HepG2 (cell line): ENCODE results near the gene CPT1B. TPM values are rescaled to one million over a fixed set of nuclear protein-coding genes. Genes with fewer than 3 reads are reported as not detected.

Source experiments
- ARNT ChIP-seq: fragments of 450-650 bp; IDR thresholded peaks from 2 replicates; pipeline ENCODE4 v1.6.1; 2017
- CC2D1A ChIP-seq: sonication (generic); formaldehyde crosslinking; IDR thresholded peaks from 2 replicates; pipeline ENCODE4 v1.8.1; 2023; ENCODE audit warnings: mild to moderate bottlenecking, missing genetic modification reagents
- FOSL1 ChIP-seq: sonication (generic); formaldehyde crosslinking; IDR thresholded peaks from 2 replicates; pipeline ENCODE4 v1.9.0; 2021; ENCODE audit warnings: missing genetic modification reagents, borderline replicate concordance
- FOSL2 ChIP-seq: sonication (generic); formaldehyde crosslinking; IDR thresholded peaks from 2 replicates; pipeline ENCODE4 v1.4.0; 2020; ENCODE audit warnings: missing genetic modification reagents
- JDP2 ChIP-seq: sonication (generic); formaldehyde crosslinking; IDR thresholded peaks from 2 replicates; pipeline ENCODE4 v1.8.1; 2022; ENCODE audit warnings: missing genetic modification reagents, borderline replicate concordance
- KDM3A ChIP-seq: IDR thresholded peaks from 2 replicates; pipeline ENCODE4 v1.6.1; 2018; ENCODE audit warnings: low read depth, missing compliant biosample characterization
- MZF1 ChIP-seq: sonication (generic); formaldehyde crosslinking; IDR thresholded peaks from 2 replicates; pipeline ENCODE4 v1.8.1; 2023; ENCODE audit warnings: mild to moderate bottlenecking, missing genetic modification reagents, borderline replicate concordance
- RCOR2 ChIP-seq: IDR thresholded peaks from 2 replicates; pipeline ENCODE4 v1.6.1; 2016; ENCODE audit warnings: missing biosample characterization, missing genetic modification reagents
- SMARCC2 ChIP-seq: fragments of 450-650 bp; IDR thresholded peaks from 2 replicates; pipeline ENCODE4 v1.6.1; 2017; ENCODE audit warnings: antibody characterized with exemption, mild to moderate bottlenecking
- ZNF24 ChIP-seq: fragments of 450-650 bp; IDR thresholded peaks from 2 replicates; pipeline ENCODE4 v1.6.1; 2017; ENCODE audit warnings: antibody characterized with exemption, mild to moderate bottlenecking
- ZNF34 ChIP-seq: sonication (generic); formaldehyde crosslinking; IDR thresholded peaks from 2 replicates; pipeline ENCODE4 v1.4.0; 2020; ENCODE audit warnings: mild to moderate bottlenecking, missing genetic modification reagents, borderline replicate concordance
- ZSCAN30 ChIP-seq: sonication (generic); formaldehyde crosslinking; IDR thresholded peaks from 2 replicates; pipeline ENCODE4 v1.5.0; 2020; ENCODE audit warnings: mild to moderate bottlenecking, missing genetic modification reagents
- polyA plus RNA-seq, 8 experiments: library from polyadenylated mRNA; depleted of rRNA in 3 of 8; stranded (reverse) in 7 of 8; unstranded in 1 of 8; fragments of >200 nt; fragmentation: Illumina TruSeq in 4 of 8; extraction: Trizol in 4 of 8; gene quantifications; 2 replicates each; pipeline versions ENCODE4 v1.2.1 to v1.2.3, GENCODE V29; 2011 to 2016; ENCODE audit warnings: low read depth in 4 of 8, missing spikeins in 1 of 8, mixed read lengths in 1 of 8; ENCODE audit not compliant: insufficient read depth in 1 of 8
- total RNA-seq, 5 experiments: library from RNA; depleted of rRNA; stranded (reverse); fragments of >200 nt; fragmentation: Illumina TruSeq; extraction: Trizol; gene quantifications; 2 replicates each; pipeline ENCODE4 v1.2.3, GENCODE V29; 2016; ENCODE audit warnings: low read depth in 1 of 5
- TF ChIP-seq, protein P1 (sequence below): sonication (generic); formaldehyde crosslinking; IDR thresholded peaks from 2 replicates; pipeline ENCODE4 v1.8.0; 2022; ENCODE audit warnings: mild to moderate bottlenecking, missing genetic modification reagents
- TF ChIP-seq, protein P2 (sequence below): sonication (generic); formaldehyde crosslinking; IDR thresholded peaks from 2 replicates; pipeline ENCODE4 v1.9.0; 2021; ENCODE audit warnings: missing genetic modification reagents, mild to moderate bottlenecking, borderline replicate concordance
- TF ChIP-seq, protein P3 (sequence below), 2 experiments: fragments of 450-650 bp in 1 of 2; sonication (generic) in 1 of 2; formaldehyde crosslinking in 1 of 2; IDR thresholded peaks; 2 replicates each; pipeline versions ENCODE4 v1.6.1 to v1.8.0; 2016 to 2022; ENCODE audit warnings: antibody characterized with exemption in 1 of 2, mild to moderate bottlenecking in 1 of 2, missing genetic modification reagents in 1 of 2
- TF ChIP-seq, protein P4 (sequence below): sonication (generic); formaldehyde crosslinking; conservative IDR thresholded peaks from 2 replicates; pipeline ENCODE4 v1.4.0; 2020; ENCODE audit warnings: missing genetic modification reagents

The CPT1B gene
- total and polyA plus RNA-seq, 2 of the 13 experiments (the other 11 are each of a cell fraction or from before 2014, with no cell fraction given) = 9.2 to 19.5 TPM

DNA sequence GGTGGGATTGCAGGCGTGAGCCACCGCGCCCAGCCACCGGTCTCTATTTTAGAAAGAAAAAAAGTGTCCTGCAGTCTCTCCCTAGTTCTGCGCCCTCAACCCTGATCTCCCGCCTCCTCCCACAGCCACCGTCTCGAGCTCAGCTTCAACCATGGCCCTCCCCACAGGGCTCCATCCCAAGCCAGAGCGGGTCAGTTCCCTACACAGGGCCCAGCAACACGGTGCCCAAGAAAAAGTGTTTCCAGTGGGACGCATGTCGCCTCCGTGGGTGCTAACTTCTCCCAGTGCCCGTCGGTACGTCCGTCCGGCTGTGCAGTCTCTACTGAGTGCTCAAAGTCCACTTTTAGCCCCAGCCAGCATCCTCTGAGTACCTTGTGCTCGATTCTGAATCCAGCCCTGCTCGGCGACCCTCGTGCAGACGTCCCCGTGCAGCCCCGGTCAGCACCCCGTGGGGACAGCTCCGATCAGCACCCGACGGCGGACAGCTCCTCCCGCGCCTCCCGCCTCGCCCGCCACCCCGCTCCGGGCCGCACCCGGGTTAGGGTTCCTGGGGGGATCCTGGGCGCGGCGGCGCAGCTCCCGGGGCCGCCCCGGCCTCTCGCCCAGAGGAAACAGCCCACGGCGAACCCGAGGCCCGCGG is 21.7 kb upstream of the CPT1B start (continued):
- TF ChIP-seq ZSCAN30 (CRISPR knock-in tag) (peak; percentile 96), FOSL2 (CRISPR knock-in tag) (peak; percentile 79), MZF1 (peak; percentile 96; the same call in 1 of the 2 replicates), RCOR2 (no peak), ZNF24 (no peak), ZNF34 (CRISPR knock-in tag) (no peak), FOSL1 (peak; percentile 85), JDP2 (peak; percentile 97; the same call in 1 of the 2 replicates), CC2D1A (CRISPR knock-in tag) (peak; percentile 87; the same call in 1 of the 2 replicates), KDM3A (CRISPR knock-in tag) (peak; percentile 96), SMARCC2 (no peak), ARNT (no peak)
- TF ChIP-seq, protein P1, sequence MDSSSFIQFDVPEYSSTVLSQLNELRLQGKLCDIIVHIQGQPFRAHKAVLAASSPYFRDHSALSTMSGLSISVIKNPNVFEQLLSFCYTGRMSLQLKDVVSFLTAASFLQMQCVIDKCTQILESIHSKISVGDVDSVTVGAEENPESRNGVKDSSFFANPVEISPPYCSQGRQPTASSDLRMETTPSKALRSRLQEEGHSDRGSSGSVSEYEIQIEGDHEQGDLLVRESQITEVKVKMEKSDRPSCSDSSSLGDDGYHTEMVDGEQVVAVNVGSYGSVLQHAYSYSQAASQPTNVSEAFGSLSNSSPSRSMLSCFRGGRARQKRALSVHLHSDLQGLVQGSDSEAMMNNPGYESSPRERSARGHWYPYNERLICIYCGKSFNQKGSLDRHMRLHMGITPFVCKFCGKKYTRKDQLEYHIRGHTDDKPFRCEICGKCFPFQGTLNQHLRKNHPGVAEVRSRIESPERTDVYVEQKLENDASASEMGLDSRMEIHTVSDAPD = 0 out of 2 replicates have a peak, but pooled peaks have one; percentile 24
- TF ChIP-seq, protein P2, sequence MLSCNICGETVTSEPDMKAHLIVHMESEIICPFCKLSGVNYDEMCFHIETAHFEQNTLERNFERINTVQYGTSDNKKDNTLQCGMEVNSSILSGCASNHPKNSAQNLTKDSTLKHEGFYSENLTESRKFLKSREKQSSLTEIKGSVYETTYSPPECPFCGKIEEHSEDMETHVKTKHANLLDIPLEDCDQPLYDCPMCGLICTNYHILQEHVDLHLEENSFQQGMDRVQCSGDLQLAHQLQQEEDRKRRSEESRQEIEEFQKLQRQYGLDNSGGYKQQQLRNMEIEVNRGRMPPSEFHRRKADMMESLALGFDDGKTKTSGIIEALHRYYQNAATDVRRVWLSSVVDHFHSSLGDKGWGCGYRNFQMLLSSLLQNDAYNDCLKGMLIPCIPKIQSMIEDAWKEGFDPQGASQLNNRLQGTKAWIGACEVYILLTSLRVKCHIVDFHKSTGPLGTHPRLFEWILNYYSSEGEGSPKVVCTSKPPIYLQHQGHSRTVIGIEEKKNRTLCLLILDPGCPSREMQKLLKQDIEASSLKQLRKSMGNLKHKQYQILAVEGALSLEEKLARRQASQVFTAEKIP (CRISPR knock-in tag) = no peak
- TF ChIP-seq, protein P3, sequence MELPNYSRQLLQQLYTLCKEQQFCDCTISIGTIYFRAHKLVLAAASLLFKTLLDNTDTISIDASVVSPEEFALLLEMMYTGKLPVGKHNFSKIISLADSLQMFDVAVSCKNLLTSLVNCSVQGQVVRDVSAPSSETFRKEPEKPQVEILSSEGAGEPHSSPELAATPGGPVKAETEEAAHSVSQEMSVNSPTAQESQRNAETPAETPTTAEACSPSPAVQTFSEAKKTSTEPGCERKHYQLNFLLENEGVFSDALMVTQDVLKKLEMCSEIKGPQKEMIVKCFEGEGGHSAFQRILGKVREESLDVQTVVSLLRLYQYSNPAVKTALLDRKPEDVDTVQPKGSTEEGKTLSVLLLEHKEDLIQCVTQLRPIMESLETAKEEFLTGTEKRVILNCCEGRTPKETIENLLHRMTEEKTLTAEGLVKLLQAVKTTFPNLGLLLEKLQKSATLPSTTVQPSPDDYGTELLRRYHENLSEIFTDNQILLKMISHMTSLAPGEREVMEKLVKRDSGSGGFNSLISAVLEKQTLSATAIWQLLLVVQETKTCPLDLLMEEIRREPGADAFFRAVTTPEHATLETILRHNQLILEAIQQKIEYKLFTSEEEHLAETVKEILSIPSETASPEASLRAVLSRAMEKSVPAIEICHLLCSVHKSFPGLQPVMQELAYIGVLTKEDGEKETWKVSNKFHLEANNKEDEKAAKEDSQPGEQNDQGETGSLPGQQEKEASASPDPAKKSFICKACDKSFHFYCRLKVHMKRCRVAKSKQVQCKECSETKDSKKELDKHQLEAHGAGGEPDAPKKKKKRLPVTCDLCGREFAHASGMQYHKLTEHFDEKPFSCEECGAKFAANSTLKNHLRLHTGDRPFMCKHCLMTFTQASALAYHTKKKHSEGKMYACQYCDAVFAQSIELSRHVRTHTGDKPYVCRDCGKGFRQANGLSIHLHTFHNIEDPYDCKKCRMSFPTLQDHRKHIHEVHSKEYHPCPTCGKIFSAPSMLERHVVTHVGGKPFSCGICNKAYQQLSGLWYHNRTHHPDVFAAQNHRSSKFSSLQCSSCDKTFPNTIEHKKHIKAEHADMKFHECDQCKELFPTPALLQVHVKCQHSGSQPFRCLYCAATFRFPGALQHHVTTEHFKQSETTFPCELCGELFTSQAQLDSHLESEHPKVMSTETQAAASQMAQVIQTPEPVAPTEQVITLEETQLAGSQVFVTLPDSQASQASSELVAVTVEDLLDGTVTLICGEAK (IDR thresholded peaks at IDR 0.05) = no peak
- TF ChIP-seq, protein P3 (CRISPR knock-in tag; IDR thresholded peaks at IDR 0.05) = peak; percentile 95
- TF ChIP-seq, protein P4, sequence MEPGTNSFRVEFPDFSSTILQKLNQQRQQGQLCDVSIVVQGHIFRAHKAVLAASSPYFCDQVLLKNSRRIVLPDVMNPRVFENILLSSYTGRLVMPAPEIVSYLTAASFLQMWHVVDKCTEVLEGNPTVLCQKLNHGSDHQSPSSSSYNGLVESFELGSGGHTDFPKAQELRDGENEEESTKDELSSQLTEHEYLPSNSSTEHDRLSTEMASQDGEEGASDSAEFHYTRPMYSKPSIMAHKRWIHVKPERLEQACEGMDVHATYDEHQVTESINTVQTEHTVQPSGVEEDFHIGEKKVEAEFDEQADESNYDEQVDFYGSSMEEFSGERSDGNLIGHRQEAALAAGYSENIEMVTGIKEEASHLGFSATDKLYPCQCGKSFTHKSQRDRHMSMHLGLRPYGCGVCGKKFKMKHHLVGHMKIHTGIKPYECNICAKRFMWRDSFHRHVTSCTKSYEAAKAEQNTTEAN (CRISPR knock-in tag) = peak; percentile 98
